GM19463 (cell line): ENCODE results near the gene CPE.
"Not testable (repeated sequence)": the region's sequence is repeated elsewhere in the genome, so short reads cannot be mapped to it uniquely, and the experiment has no call there.

Experiments used
- ATAC-seq: cut with Tn5 transposase; IDR thresholded peaks from one replicate; pipeline ENCODE4 v1.9.1; 2021; ENCODE audit warnings: mild to moderate bottlenecking, moderate library complexity; ENCODE audit not compliant: unreplicated experiment

The CPE gene

DNA sequence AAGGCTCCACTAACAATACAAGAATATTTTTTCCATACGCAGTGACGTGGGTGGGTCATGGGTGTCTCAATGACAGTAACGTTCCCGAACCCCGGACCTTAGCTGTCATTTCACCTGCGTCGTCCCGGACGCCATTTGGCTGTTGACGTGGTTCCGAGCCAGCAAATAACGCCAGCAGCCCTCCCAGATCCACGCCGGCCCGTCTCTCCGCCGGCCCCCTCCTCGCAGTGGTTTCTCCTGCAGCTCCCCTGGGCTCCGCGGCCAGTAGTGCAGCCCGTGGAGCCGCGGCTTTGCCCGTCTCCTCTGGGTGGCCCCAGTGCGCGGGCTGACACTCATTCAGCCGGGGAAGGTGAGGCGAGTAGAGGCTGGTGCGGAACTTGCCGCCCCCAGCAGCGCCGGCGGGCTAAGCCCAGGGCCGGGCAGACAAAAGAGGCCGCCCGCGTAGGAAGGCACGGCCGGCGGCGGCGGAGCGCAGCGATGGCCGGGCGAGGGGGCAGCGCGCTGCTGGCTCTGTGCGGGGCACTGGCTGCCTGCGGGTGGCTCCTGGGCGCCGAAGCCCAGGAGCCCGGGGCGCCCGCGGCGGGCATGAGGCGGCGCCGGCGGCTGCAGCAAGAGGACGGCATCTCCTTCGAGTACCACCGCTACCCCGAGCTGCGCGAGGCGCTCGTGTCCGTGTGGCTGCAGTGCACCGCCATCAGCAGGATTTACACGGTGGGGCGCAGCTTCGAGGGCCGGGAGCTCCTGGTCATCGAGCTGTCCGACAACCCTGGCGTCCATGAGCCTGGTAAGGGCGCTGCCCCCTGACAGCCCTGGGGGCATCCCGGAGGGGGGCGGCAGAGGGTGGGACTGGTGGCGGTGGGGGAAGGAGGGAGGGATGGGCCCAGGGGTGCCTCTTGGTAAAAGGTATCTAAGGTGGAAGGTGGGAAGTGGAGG lies at the start of gene CPE:
Gene CPE, plus strand, starts transcription at position 264 of the 933 bp plus-strand sequence. Its CDS starts 214 bp downstream, at position 478.
- peak; percentile 91 for ATAC-seq

DNA sequence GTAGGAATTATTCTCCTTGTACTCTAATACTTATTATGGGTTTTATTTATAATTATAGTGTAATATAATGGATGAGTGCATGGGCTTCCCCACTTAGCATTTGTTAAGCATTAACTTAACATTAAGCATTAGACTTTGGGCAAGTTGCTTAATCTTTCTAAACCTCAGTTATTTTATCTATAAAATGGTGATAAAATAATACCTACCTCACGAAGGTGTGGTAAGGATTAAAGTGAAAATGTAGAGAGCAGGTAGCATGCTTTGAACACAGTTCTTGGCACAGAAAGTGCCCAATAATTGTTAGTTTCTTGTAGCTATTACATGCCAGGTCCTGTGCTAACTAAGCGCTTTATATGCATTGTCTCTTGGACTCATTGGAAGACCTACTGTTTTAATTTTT lies 48.7 kb upstream of the CPE start:
- no peak for ATAC-seq

DNA sequence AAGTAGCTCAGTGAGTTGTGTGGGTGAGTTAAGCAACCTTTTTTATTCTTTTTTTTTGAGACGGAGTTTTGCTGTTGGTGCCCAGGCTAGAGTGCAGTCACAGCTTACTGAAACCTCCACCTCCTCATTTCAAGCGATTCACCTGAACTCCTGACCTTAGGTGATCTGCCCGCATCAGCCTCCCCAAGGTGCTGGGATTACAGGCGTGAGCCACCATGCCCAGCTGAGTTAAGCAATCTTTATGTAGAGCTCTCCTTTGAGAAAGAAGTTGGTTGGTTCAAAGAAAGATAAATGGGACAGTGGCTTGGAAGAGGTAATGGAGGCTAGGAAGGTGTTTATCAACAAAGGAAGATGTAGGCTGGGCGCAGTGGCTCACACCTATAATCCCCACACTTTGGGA lies 48.1 kb upstream of the CPE start:
- ATAC-seq: no peak

DNA sequence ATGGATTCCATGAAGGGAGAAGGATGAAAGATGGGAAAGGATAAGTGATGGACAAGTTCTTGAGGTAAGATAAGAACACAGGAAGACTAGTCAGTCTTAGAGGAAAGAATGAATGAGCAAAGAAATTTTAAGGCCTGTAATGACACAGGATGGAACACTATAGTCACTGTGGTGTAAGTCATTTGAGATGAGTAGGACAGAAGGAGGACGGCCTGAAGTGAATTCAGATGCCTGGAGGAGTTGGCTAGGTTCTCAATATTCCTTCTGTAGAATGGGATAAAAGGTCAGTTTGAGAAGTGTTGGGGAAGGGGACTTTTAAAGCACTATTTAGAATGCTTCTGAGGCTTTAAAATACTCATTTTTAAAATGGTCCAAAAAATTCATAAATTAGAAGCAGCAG lies 47.4 kb upstream of the CPE start:
- ATAC-seq: no peak

DNA sequence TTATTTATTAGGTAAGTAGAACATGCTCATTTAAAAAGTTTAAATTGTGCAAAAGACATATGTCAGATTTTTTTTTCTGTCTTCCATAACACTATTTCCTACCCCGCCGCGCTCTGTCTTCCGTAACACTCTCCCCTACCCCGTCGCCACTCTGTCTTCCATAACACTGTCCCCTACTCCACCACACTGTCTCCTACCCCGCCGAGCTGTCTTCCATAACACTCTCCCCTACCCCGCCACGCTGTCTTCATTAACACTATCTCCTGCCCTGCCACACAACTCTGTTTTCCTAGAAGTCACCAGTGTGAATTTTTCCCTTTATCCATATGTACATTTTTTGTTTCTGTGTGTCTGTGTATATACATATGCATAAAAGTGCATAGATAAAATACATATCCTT lies 47.0 kb upstream of the CPE start:
- no peak for ATAC-seq

DNA sequence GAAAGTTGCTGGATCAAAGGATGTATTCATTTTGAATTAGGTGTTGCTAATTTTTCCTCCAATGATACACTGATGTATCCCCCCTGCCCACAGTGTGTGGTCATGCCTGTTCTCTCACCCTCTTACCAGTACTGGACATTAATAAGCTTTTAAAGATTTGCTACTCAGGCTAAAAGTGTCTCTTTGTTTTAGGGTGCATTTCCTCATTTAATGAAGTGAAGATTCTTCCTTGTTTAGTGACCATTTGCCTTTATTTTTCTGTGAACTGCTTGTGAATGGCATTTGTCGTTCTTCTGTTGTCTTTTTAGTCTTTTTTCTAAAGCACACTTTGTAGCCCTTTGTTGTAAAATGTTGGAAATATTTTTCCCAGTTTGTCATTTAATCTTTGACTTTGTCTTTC lies 46.3 kb upstream of the CPE start:
- no peak for ATAC-seq

DNA sequence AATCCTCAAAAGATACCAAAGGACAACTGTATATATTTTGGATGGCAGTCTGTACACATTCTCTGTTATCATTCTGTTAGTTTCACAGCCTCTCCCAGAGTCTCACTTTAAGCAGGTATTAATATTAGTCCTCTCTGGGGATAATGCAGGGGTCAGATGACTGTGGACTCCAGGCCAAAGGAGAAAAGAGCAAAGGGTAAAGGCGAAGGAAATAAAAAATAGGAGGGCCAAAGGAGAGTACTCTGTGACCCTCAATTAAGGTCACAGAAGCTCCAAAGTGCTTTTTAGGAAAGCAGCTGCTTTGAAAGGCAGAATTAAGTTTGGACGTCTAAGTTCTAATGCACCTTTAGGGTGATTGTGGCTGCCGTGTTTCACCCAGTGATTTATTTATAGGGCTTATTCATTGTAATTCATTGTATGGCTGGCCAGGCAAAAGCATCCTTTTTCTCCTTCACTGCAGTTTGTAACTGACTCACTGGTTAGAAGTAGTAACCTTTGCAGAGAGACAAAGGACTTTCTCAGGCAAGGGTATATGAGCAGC lies 43.6 kb upstream of the CPE start:
- no peak for ATAC-seq

DNA sequence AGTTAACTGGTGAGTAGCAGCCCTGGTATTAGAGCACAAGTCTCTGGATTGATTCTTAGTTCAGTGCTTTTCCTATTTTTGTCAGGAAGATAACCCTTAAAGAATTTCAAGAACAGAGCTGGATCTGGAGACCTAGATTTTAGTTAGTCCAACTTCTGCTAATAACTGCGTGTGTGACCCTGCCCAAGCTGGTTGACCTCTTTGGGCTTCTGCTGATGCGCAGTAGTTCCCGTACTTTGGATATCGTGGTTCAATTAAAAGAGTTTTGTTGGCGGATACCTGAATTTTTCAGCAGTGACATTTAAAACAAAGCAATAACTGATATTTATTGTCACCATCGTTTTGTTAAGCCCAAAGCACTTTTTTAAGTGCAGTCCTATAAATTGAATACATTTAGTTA lies 42.1 kb upstream of the CPE start:
- ATAC-seq: no peak

DNA sequence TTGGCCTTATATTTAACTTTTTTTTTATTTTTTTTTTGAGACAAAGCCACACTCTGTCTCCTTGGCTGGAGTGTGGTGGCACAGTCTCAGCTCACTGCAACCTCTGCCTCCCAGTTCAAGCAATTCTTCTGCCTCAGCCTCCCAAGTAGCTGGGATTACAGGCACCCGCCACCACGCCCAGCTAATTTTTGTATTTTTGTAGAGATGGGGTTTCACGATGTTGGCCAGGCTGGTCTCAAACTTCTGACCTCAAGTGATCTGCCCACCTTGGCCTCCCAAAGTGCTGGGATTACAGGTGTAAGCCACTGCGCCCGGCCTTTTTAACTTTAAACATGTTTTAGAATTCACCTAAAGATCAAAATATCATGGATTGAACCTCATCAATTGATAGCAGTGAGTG lies 36.5 kb upstream of the CPE start:
- ATAC-seq: not testable (repeated sequence)

DNA sequence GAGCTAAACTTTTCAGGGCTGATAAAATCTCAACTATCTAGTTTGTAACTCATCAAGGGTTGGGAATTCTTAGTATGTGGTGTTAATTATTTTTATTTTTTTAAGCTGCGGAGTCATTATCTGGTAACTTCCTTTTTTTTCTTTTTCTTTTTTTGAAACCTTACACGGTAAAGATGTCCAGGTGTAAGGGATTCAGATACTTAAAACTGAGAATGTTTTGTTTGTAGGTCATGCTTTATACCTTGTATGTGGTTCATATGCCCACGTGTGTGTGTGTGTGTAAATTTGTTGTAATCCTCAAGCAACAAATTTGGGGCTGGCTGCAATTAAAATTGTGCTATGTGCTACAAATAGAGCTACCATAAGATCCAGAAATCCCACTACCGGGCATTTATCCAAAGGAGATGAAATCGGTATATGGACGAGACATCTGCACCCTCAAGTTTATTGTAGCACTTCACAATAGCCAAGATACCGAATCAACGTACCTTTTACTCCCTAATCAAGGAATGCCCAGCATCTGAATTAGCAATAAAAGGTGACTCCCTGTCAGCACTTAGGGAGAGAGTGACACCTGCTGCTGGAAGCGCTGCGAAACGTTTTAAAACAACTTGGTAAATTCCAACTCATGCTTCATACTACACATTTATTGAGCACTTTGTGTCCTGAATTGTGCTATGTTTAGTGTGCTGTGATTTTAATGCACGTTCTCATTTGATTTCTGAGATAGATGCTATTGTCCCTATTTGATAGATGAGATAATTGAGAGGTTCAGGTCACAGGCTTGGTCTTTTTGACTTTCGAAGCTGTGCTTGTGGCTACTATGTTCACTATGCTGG lies 35.2 kb upstream of the CPE start:
- no peak for ATAC-seq

DNA sequence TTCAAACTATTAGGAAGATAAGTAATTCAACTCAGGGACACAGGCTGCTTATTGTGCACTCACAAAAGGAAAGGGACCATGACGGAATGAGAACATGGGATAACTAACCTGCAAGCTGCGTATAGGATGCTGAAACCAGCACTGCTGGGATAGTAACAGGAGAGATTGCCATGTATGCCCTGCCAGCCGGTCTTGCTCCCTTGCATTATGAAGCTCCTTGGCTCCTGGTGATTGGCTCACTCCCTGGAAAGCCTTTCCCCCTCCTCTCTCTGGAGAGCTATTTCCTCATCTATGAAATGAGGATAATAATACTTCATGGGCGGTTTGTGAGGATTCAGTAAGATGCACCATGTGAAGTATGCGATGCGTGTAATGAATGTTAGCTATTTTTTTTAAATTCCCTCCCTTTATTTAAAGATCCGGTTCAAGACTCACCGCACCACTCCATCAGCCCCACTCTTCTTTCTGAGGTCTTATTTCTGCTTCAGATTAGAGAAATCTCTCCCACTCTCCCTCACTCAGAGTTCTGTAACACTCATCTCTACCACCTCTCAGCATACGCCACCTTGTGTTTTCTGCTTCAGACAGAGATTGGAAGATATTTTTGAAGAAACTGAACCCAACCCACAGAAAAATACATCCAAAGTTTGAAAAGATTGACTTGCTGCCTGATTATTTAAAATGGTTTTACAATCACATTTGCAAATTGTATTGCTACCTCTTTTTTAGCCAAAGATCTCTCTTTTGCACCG lies 33.0 kb upstream of the CPE start:
- ATAC-seq: no peak

DNA sequence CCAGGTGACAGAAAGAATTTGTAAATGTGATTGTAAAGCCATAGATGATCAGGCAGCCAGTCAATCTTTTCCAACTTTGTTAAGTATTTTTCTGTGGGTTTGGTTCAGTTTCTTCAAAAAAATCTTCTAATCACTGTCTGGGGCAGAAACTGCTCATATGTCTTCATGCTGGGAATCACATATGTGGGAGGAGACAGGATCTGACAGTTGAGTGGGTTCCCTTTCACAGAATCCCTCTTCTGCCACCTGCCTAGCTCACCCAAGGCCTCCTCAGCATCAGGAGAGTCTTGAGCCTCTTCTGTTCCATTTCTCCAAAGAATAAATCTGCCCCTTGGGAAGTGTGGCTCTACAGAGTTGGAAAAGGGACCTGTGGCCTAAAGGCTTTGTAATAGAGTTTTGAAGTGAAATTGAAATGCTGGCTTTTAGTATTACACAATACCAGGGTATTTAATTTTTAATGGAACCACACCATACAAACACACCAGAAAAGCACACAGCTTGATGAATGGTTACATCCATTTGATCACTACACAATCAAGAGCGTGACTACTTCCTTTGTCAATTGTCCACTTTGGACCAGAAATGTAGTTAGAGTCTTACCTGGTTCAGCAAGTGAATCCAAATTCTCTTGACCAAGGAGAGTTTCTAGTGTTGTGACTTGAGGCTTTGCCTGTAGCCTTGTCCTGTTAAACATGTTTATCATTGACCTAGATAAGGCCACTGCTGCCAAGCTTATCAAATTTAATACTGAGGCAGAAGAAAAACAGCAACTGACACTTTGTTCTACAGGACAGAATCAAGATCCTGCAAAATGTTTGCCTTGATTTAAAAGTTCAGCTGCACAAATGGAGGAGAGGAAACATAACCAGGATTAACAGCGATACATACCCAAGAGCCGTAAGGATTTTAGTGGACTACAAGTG lies 30.9 kb upstream of the CPE start:
- no peak for ATAC-seq

DNA sequence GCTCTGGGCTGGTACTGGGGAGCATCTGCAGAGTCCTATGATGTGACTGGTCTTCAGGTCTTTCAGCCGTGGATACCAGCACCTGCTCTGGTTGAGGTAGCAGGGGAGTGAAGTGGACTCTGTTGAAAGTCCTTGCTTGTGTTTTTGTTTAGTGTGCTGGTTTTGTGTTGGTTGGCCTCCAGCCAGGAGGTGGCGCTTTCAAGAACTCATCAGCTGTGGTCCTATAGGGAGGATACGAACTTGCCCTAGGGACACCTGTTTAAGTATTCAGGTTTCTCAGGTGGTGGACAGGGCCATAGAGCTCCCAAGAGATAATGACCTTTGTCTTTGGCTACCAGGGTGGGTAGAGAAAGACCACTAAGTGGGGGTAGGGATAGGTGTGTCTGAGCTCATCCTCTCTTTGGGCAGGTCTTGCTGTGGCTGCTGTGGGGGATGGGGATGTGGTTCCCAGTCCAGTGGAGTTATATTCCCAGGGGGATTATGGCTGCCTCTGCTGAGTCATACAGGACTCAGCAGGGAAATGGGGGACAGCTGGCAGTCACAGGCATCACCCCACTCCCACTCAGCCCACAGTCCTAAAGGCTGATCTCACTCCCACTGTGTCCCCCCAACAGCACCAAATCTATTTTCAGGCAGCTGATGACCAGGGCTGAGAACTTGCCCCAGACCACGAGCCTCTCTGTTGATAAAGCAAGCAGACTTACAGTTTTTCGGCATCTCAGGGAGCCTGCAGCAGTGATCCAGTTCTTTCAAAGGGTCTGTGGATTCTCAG lies 27.3 kb upstream of the CPE start:
- no peak for ATAC-seq

DNA sequence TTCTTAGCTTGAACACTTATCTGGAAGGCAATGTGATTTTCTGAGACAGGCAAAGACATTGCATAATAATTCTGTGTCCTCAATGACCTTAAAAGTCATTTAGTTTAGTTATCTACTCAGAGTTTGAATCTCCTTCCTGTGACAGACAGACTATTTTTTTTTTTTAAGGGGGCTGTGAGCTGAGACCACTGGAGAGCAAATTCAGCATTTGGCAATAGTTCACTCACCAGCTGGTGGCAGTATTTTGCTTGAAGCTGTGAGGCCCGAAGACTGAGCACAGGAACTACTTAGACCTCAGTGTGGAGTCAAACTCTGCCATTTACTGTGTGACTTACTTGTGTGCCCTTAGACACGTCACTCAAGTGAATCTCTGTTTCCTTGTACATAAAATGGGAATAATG lies 22.9 kb upstream of the CPE start:
- ATAC-seq: peak; percentile 55

DNA sequence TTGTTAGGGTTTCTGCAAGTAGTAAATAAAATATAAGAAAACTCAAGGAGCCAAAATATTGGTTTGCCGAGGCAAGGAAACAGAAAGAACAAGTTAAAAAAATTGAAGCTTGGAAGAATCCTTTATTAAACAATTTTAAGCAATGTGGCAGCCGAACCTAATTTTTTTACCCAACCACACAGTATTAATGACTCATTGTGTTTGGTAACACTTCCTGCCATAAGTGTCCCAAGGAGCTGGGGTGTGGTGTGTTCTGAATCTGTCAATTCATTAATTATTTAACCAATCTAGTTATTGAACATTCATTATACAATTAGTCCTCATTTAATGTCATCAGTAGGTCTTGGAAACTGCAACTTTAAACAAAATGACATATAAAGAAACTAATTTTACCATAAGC lies 19.3 kb upstream of the CPE start:
- ATAC-seq: no peak

DNA sequence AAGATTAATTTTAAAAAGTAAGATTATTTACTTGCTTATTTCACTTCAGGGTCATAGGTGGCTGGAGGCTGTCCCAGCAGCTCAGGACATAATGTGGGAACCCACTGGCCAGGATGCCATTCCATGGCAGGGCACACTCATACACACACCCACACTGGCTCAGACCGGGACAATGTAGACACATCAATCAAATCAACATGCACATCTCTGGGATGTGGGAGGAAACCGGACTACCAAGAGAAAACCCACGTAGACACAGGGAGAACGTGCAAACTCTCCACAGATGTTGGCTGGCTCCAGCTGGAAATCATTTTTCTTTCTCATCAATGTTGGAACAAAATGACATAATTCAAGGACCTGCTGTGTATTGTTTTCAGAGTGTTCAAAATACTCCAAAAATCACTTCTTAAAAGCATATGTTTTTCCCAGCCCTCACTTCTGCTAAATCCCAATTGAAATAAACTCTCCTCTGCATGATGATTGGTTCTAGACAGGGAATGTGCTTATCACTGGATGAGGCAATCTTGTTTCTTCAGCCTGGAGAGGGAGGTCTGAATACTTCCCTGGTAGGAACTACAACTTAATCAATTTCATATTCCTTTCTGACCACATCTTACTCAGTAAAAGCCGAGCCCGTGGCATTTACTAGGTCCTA lies 18.6 kb upstream of the CPE start:
- no peak for ATAC-seq

DNA sequence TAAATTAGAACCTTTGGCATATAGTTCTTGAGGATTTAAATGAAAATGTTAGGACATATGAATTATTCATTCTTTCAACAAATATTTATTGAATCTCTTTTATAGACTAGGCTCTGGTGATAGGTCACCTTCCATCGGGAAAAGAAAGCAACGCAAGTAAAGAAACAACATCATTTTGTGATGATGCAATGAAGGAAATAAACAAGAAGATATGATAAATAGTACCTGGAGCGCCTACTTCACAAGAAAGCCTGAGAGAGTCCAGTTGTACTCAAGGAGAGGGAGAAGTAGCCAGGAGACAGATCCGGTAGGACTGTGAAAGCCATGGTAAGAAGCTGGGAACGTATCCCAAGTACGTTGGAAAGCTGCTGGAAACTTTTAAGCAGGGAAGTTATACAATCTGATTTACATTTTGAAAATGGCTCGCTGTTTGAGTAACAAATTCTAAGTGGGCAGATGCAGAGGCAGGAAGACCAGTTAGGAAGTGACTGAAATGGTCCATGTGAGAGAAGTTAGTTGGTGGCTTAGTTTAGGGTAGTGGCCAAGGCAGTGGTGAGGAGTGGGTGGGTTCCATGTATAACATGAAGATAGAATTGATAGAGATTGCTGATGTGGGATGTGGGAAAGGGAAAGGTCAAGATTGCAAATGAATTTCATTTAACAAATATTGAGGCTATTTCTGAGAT lies 17.7 kb upstream of the CPE start:
- no peak for ATAC-seq

DNA sequence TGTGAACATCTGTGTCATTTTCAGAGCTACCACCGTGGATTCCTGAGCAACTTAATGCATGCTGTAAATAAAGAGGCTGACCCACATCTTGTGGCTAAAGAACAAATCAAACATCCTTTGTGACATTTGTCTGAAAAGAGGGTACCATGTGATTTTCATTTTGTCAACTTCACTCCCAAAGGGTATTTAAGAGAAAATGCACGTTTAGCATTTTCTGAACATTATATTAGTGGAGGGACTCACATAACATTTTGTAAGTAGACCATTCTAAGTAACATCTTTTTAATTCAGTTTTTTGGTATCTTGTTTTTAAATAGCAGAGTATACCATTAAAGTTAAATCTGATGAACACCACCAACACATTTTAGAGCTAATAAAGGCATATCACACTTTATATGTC lies 17.0 kb upstream of the CPE start:
- ATAC-seq: no peak
